22Rv1 (cell line): ENCODE data around the gene TALDO1.

Source experiments
- ZFX ChIP-seq: fragments of 450-650 bp; IDR thresholded peaks from 2 replicates; pipeline ENCODE4 v1.6.1; 2017; ENCODE audit warnings: antibody characterized with exemption, borderline replicate concordance
- TF ChIP-seq, protein P1 (sequence below): fragments of 450-650 bp; IDR thresholded peaks from 2 replicates; pipeline ENCODE4 v1.5.1; 2017; ENCODE audit warnings: mild to moderate bottlenecking

DNA sequence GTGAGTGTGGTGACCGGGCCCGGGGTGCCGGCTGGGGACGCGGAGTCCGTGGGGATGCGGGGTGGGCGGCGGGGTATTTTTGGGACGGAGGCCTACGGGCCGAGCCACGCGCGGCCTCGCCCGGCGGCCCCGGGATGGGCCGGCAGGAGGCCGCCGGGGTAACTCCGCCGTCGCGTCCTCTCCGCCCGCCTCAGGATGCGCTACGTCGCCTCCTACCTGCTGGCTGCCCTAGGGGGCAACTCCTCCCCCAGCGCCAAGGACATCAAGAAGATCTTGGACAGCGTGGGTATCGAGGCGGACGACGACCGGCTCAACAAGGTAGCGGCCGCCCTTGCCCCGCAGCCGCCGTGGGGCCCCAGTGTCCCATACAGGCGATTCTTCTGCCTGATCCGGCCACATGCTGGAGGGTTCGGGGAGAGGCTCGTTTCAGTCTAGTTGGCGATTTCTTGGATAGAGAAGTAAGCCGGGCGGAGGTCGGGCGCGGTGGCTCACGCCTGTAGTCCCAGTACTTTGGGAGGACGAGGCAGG lies 62.8 kb downstream of the TALDO1 start:
- TF ChIP-seq, protein P1, sequence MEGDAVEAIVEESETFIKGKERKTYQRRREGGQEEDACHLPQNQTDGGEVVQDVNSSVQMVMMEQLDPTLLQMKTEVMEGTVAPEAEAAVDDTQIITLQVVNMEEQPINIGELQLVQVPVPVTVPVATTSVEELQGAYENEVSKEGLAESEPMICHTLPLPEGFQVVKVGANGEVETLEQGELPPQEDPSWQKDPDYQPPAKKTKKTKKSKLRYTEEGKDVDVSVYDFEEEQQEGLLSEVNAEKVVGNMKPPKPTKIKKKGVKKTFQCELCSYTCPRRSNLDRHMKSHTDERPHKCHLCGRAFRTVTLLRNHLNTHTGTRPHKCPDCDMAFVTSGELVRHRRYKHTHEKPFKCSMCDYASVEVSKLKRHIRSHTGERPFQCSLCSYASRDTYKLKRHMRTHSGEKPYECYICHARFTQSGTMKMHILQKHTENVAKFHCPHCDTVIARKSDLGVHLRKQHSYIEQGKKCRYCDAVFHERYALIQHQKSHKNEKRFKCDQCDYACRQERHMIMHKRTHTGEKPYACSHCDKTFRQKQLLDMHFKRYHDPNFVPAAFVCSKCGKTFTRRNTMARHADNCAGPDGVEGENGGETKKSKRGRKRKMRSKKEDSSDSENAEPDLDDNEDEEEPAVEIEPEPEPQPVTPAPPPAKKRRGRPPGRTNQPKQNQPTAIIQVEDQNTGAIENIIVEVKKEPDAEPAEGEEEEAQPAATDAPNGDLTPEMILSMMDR: no peak
- no peak for TF ChIP-seq ZFX
